ENCODE results near the gene TTC39C.
"Not testable (repeated sequence)": the region's sequence is repeated elsewhere in the genome, so short reads cannot be mapped to it uniquely, and the experiment has no call there.

Gene TTC39C

GRCh38 chr18:24055009-24055804 is 40.7 kb downstream of the TTC39C start:
- no peak for DNase-seq

GRCh38 chr18:24055878-24056277 is 41.3 kb downstream of the TTC39C start:
- no peak for DNase-seq

- no peak for DNase-seq
Measured at GRCh38 chr18:24056506-24056905, 42.0 kb downstream of the TTC39C start.

GRCh38 chr18:24057804-24058203 is 43.2 kb downstream of the TTC39C start:
- DNase-seq, result no peak

- not testable (repeated sequence) for DNase-seq
Measured at GRCh38 chr18:24059385-24059784, 44.8 kb downstream of the TTC39C start.

GRCh38 chr18:24060644-24061043 is 46.1 kb downstream of the TTC39C start:
- DNase-seq, result no peak

- no peak for DNase-seq
Measured at GRCh38 chr18:24063121-24063731, 48.7 kb downstream of the TTC39C start.

GRCh38 chr18:24064391-24065100 is 50.0 kb downstream of the TTC39C start:
- no peak for DNase-seq

GRCh38 chr18:24065906-24066305 is 51.4 kb downstream of the TTC39C start:
- no peak for DNase-seq

GRCh38 chr18:24068945-24069693 is 54.6 kb downstream of the TTC39C start:
- DNase-seq, result no peak

GRCh38 chr18:24071029-24071428 is 56.5 kb downstream of the TTC39C start:
- DNase-seq, result no peak

GRCh38 chr18:24071779-24072178 is 57.2 kb downstream of the TTC39C start:
- no peak for DNase-seq

- no peak for DNase-seq
Measured at GRCh38 chr18:24072743-24073142, 58.2 kb downstream of the TTC39C start.

GRCh38 chr18:24073791-24074190 is 59.2 kb downstream of the TTC39C start:
- no peak for DNase-seq

- DNase-seq, result not testable (repeated sequence)
Measured at GRCh38 chr18:24074757-24075156, 60.2 kb downstream of the TTC39C start.

- peak; percentile 56 for DNase-seq
Measured at GRCh38 chr18:24075767-24076597, 61.4 kb downstream of the TTC39C start.

- DNase-seq, result no peak
Measured at GRCh38 chr18:24076950-24077349, 62.4 kb downstream of the TTC39C start.

GRCh38 chr18:24078391-24078790 is 63.8 kb downstream of the TTC39C start:
- DNase-seq, result no peak

GRCh38 chr18:24080861-24081260 is 66.3 kb downstream of the TTC39C start:
- no peak for DNase-seq

GRCh38 chr18:24083550-24083949 is 69.0 kb downstream of the TTC39C start:
- DNase-seq, result no peak

GRCh38 chr18:24086082-24086481 is 71.5 kb downstream of the TTC39C start:
- no peak for DNase-seq

- DNase-seq, result no peak
Measured at GRCh38 chr18:24089076-24089475, 74.5 kb downstream of the TTC39C start.

Data from NCI-H510A (cell line).